Measurements from ENCODE around the gene MTUS2. TPM values are rescaled to one million over a fixed set of nuclear protein-coding genes. Genes with fewer than 3 reads are reported as not detected.

Gene MTUS2
- total and polyA plus RNA-seq, 2 of the 8 experiments (the other 6 are each of a cell fraction or from before 2014, with no cell fraction given), result 0.18 to 0.80 TPM

- TF ChIP-seq CHD7 (IDR thresholded peaks at IDR 0.05; ENCODE audit: insufficient replicate concordance, low read length), result no peak
These were observed 609.3 kb downstream of the MTUS2 start (continued) for GRCh38 chr13:29429286-29429900.
